CD4-positive, alpha-beta T cell (primary cell): Measurements from ENCODE around the gene HSPB6. TPM values are rescaled to one million over a fixed set of nuclear protein-coding genes. Genes with fewer than 3 reads are reported as not detected.

Source experiments
- ATAC-seq: fragments of 200-7000 bp; cut with Tn5 transposase; one replicate; pipeline ENCODE4 v1.10.0; 2022; ENCODE audit warnings: mild to moderate bottlenecking; ENCODE audit not compliant: poor library complexity
- CTCF ChIA-PET: fragments of 350-600 bp; sonication (Branson Sonifier 250); formaldehyde crosslinking; loops from one replicate; lab custom pipeline; 2021; ENCODE audit warnings: antibody characterized with exemption, inconsistent platforms; lab: Charles Lee
- POLR2A ChIA-PET: fragments of 350-600 bp; sonication (Branson Sonifier 250); formaldehyde crosslinking; loops from one replicate; lab custom pipeline; 2021; ENCODE audit warnings: antibody characterized with exemption, inconsistent platforms; lab: Charles Lee
- DNase-seq, 14 experiments: peaks; one replicate each; pipeline ENCODE4 v3.0.0-alpha.2; 2013 to 2020; ENCODE audit warnings: mixed read lengths in 2 of 14
- H3K27ac ChIP-seq, 2 donors: one replicate each; pipeline versions ENCODE4 v1.5.1 to v1.7.0; 2013; ENCODE audit warnings: low read length in 2 of 2, low read depth in 1 of 2, mild to moderate bottlenecking in 1 of 2
- H3K27me3 ChIP-seq, 2 experiments: 1 replicate in 1 of 2; 2 replicates in 1 of 2; pipeline versions ENCODE4 v1.6.1 to v1.7.0; 2013; ENCODE audit warnings: low read length in 2 of 2, control low read depth in 1 of 2, mild to moderate bottlenecking in 1 of 2, moderate library complexity in 1 of 2; ENCODE audit not compliant: insufficient read depth in 2 of 2, control insufficient read depth in 1 of 2
- H3K36me3 ChIP-seq: one replicate; pipeline ENCODE4 v1.6.1; 2013; ENCODE audit warnings: low read length, control low read depth; ENCODE audit not compliant: insufficient read depth
- H3K4me1 ChIP-seq: one replicate; pipeline ENCODE4 v1.6.1; 2013; ENCODE audit warnings: low read length, control low read depth; ENCODE audit not compliant: insufficient read depth
- H3K4me3 ChIP-seq: one replicate; pipeline ENCODE4 v1.5.1; 2013; ENCODE audit warnings: mild to moderate bottlenecking, low read length, moderate library complexity
- H3K9me3 ChIP-seq, 2 experiments: 1 replicate in 1 of 2; 2 replicates in 1 of 2; pipeline versions ENCODE4 v1.6.1 to v1.7.0; 2013; ENCODE audit warnings: low read length in 2 of 2, mild to moderate bottlenecking in 2 of 2, control low read depth in 1 of 2, moderate library complexity in 1 of 2; ENCODE audit not compliant: control insufficient read depth in 1 of 2, insufficient read depth in 1 of 2
- H3K27ac Mint-ChIP-seq: one replicate; pipeline ENCODE4 v1.8.0; 2020; ENCODE audit warnings: mixed read lengths
- H3K27me3 Mint-ChIP-seq: one replicate; pipeline ENCODE4 v1.8.0; 2021; ENCODE audit warnings: mixed read lengths
- H3K36me3 Mint-ChIP-seq: one replicate; pipeline ENCODE4 v1.8.0; 2021; ENCODE audit warnings: low read depth, mixed read lengths
- H3K4me1 Mint-ChIP-seq: one replicate; pipeline ENCODE4 v1.8.0; 2021; ENCODE audit warnings: low read depth, mixed read lengths
- H3K4me3 Mint-ChIP-seq: one replicate; pipeline ENCODE4 v1.8.0; 2020; ENCODE audit warnings: mild to moderate bottlenecking, mixed read lengths
- H3K9me3 Mint-ChIP-seq: one replicate; pipeline ENCODE4 v1.8.0; 2020; ENCODE audit warnings: mixed read lengths
- CTCF ChIP-seq: fragments of 200-600 bp; IDR thresholded peaks from one replicate; pipeline ENCODE4 v1.8.0; 2022; ENCODE audit warnings: antibody characterized with exemption, mild to moderate bottlenecking
- intact Hi-C, 2 experiments: fragments of 100-400 bp; cut with DNase I in 1 of 2; cut with micrococcal nuclease in 1 of 2; formaldehyde crosslinking; loops; one replicate each; pipeline versions ENCODE4 v1.15.1 to v1.9.0; 2023 to 2025; cut with DNase I, micrococcal nuclease
- total RNA-seq, 174 experiments: library from RNA in 2 of 174; stranded (reverse) in 2 of 174; gene quantifications; one replicate each; pipeline ENCODE4 v1.2.3 and lab custom pipeline; 2021 to 2026

HSPB6 gene
- total RNA-seq, 2 experiments from 2014 or later: not detected

- no peak for TF ChIP-seq CTCF
- Histone ChIP-seq H3K27me3 (no peaks in the 10 kb centered on the region), H3K4me1 (peaks cover 75% of the 10 kb centered on the region), H3K9me3 (no peaks in the 10 kb centered on the region), H3K36me3 (no peaks in the 10 kb centered on the region), H3K27ac (peak overlapping the region in 1 of 2 donors; percentile 32), H3K4me3 (peak overlapping the region; percentile 9)
- peak in 2 of 14 experiments; percentile 37 to 64 for DNase-seq
- Mint-ChIP-seq H3K4me3 (peak overlapping the region; percentile 83), H3K4me1 (peaks cover 61% of the 10 kb centered on the region), H3K27me3 (no peaks in the 10 kb centered on the region), H3K36me3 (peaks cover 11% of the 10 kb centered on the region), H3K27ac (peak overlapping the region; percentile 89), H3K9me3 (no peaks in the 10 kb centered on the region)
- ChIA-PET CTCF (interaction anchor here (1.4 kb wide), 1 partner anchor 21 kb away, joined by 3 read pairs; no protein-coding TSS in a partner anchor), POLR2A (interaction anchor here (1.2 to 6.3 kb wide), 4 partner anchors 11 to 32 kb away, joined by 3 to 63 read pairs (median 6); partner anchors contain the start of genes IGFLR1, PSENEN and U2AF1L4)
- intact Hi-C loops: loop anchor here (1.0 to 10.0 kb wide), 2 partner anchors 11 to 449 kb away; partner anchors contain the start of gene USF2 (in 1 of the 2)
- no peak for ATAC-seq
These were observed 43.4 kb downstream of the HSPB6 start for GRCh38 chr19:35713506-35713850.

GRCh38 chr19:35712567-35713505 is 44.0 kb downstream of the HSPB6 start:
- ATAC-seq: peak; percentile 24
- peak overlapping the region; percentile 9 for H3K4me3 ChIP-seq
- no peaks in the 10 kb centered on the region for H3K36me3 ChIP-seq
- Mint-ChIP-seq H3K4me3 (peak overlapping the region; percentile 83), H3K27ac (peak overlapping the region; percentile 89), H3K4me1 (peaks cover 61% of the 10 kb centered on the region), H3K36me3 (peaks cover 11% of the 10 kb centered on the region), H3K27me3 (no peaks in the 10 kb centered on the region), H3K9me3 (no peaks in the 10 kb centered on the region)
- intact Hi-C loops: loop anchor here (1.0 to 10.0 kb wide), 2 partner anchors 11 to 448 kb away; partner anchors contain the start of gene USF2 (in 1 of the 2)
- H3K9me3 ChIP-seq: no peaks in the 10 kb centered on the region
- H3K27me3 ChIP-seq: no peaks in the 10 kb centered on the region
- H3K4me1 ChIP-seq: peaks cover 72% of the 10 kb centered on the region
- CTCF ChIA-PET: interaction anchor here (0.5 to 1.4 kb wide), 4 partner anchors 11 to 239 kb away, joined by 3 to 4 read pairs (median 3); partner anchors contain the start of gene IGFLR1
- POLR2A ChIA-PET: interaction anchor here (1.2 to 6.3 kb wide), 3 partner anchors 11 to 32 kb away, joined by 5 to 63 read pairs (median 6); partner anchors contain the start of genes IGFLR1, PSENEN and U2AF1L4
- peak overlapping the region in 1 of 2 donors; percentile 32 for H3K27ac ChIP-seq
- DNase-seq: peak in 7 of 14 experiments; percentile 15 to 80 (median 43)
- no peak for TF ChIP-seq CTCF
